NB4 (cell line): ENCODE results near the gene RBPJ.
A peak's percentile ranks its signal among the peaks of the same experiment; 100 is the strongest.

Source experiments
- CTCF ChIP-seq: IDR thresholded peaks from one replicate; pipeline ENCODE4 v1.5.1; 2012; ENCODE audit warnings: low read depth, low read length
- POLR2A ChIP-seq: IDR thresholded peaks from 2 replicates; pipeline ENCODE4 v1.6.1; 2011; ENCODE audit warnings: mild to moderate bottlenecking; ENCODE audit not compliant: insufficient read length; ENCODE audit errors: extremely low read depth

DNA sequence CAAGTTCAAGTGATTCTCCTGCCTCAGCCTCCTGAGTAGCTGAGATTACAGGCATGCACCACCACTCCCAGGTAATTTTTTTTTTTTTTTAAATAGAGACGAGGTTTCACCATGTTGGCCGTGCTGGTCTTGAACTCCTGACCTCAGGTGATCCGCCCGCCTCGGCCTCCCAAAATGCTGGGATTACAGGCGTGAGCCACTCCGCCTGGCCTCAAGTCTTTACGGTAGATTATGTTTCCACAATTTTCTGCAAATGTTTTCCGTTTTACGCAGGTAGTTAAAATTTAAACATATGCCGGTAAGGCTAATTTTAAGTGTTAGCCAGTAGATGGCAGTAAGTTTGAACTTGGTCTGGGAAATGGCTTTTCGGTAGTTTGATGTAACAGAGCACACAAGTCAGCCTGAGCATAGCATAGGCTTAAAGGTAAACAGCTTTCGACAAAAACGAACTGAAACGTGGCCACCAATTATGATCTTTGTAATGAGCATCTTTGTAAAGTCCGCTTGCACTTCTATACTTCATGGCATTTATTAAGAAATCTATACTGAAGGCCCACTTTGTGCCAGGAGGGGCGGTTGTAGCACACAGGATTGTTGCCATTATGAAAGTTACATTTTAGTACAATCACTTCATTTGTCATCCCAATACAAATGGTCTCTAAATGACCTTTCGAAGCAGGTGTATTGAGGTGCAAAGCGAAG lies 138.4 kb downstream of the RBPJ start:
- TF ChIP-seq POLR2A (no peak), CTCF (peak; percentile 65)
